Tibial artery (tissue), 4 donors: ENCODE measurements around the gene PAPOLA.

ENCODE experiments used
- DNase-seq, 2 donors: peaks; one replicate each; pipeline ENCODE4 v3.0.0-alpha.2; 2019
- H3K27ac ChIP-seq, 2 donors: fragments of 200-600 bp; sonication (generic) in 1 of 2; 1 replicate in 1 of 2; 2 replicates in 1 of 2; pipeline ENCODE4 v1.5.1; 2018 to 2019; ENCODE audit warnings: mild to moderate bottlenecking in 1 of 2
- H3K27me3 ChIP-seq, 2 donors: fragments of 200-600 bp; sonication (generic) in 1 of 2; one replicate each; pipeline versions ENCODE4 v1.5.1 to v1.6.0; 2016 to 2019
- H3K36me3 ChIP-seq, 3 donors: fragments of 200-600 bp; sonication (generic) in 2 of 3; one replicate each; pipeline ENCODE4 v1.5.1; 2016 to 2019; ENCODE audit warnings: mild to moderate bottlenecking in 2 of 3
- H3K4me1 ChIP-seq, 4 donors: fragments of 200-600 bp; sonication (generic) in 2 of 4; 1 replicate in 3 of 4; 2 replicates in 1 of 4; pipeline ENCODE4 v1.5.1; 2016 to 2019
- H3K4me3 ChIP-seq, 2 donors: fragments of 200-600 bp; sonication (generic) in 1 of 2; 1 replicate in 1 of 2; 2 replicates in 1 of 2; pipeline ENCODE4 v1.5.1; 2018 to 2019; ENCODE audit warnings: mild to moderate bottlenecking in 2 of 2
- H3K9me3 ChIP-seq, 3 donors: fragments of 200-600 bp; sonication (generic) in 1 of 3; one replicate each; pipeline ENCODE4 v1.5.1; 2016 to 2019
- CTCF ChIP-seq, 2 experiments: fragments of 200-600 bp in 1 of 2; fragments of 450-650 bp in 1 of 2; IDR thresholded peaks; one replicate each; pipeline ENCODE4 v1.5.1; 2017 to 2019; ENCODE audit warnings: antibody characterized with exemption in 2 of 2, mild to moderate bottlenecking in 1 of 2, moderate library complexity in 1 of 2
- intact Hi-C: fragments of 100-400 bp; cut with DNase I; formaldehyde crosslinking; loops from one replicate; pipeline ENCODE4 v1.15.0; 2023; ENCODE audit warnings: low total_unique reads

PAPOLA gene

DNA sequence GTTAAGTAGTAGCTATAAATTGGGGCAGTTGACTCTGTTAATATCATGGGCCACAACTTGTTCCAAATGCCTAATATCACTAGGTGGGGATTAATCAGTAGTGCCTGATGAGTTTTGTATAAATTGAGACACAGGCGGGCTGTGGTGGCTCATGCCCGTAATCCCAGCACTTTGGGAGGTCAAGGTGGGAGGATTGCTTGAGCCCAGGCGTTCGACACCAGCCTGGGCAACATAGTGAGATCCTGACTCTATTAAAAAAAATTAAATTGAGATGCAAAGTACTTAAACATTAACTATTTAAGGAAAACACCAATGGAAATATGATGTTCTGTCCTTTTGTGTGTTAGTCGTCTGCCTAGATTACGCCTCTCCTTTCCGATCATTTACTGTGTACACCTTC, 9.0 kb downstream of the PAPOLA start:
- intact Hi-C loops = no loop called here
- Histone ChIP-seq H3K27me3 (no peaks in the 10 kb centered on the region), H3K36me3 (no peaks in the 10 kb centered on the region), H3K4me1 (peaks cover 0 to 77% (median 25%) of the 10 kb centered on the region in 4 donors), H3K27ac (no peak overlapping the region), H3K4me3 (no peak overlapping the region), H3K9me3 (no peaks in the 10 kb centered on the region)
- no peak for TF ChIP-seq CTCF (IDR thresholded peaks at IDR 0.05)
- no peak for DNase-seq

DNA sequence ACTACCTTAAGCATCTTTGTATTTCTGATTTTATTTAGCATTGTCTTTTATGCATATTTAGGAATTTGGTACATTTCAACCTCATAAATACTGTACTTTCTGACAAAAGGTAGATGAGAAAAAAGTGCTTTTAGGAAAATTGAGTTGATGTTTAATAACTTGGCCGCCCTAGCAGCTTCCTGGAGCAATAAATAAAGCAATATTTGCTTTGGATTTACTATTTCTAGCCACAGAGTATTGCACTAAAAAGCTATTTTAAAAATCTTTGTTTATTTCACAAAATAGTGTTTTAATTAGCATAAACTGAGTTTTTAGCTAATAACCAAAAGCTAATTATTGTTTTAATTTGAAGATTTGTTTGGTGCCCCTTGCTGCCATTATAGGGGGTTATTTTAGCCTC, 9.5 kb downstream of the PAPOLA start:
- intact Hi-C loops = no loop called here
- H3K4me3 ChIP-seq = no peak overlapping the region
- no peaks in the 10 kb centered on the region for H3K9me3 ChIP-seq
- no peak overlapping the region for H3K27ac ChIP-seq
- H3K36me3 ChIP-seq = no peaks in the 10 kb centered on the region
- H3K27me3 ChIP-seq = no peaks in the 10 kb centered on the region
- DNase-seq = no peak
- no peak for TF ChIP-seq CTCF (IDR thresholded peaks at IDR 0.05)
- H3K4me1 ChIP-seq = peaks cover 0 to 79% (median 25%) of the 10 kb centered on the region in 4 donors

DNA sequence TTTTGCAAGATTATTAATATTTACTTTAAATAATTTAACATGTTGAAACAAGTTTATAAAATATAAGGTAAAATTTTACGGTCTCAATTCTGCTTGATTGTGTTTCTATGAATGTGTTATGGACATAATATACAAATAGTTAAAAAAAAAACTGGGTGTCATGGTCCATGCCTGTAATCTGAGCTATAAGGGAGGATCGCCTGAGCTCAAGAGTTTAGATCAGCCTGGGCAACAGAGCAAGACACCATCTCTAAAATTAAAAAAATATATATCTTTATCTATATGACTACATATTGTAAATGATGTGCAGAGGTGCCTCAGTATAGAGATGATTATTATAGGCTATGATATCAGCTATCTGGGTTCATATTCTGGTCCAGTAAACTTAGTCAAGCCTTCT, 9.9 kb downstream of the PAPOLA start:
- H3K36me3 ChIP-seq = no peaks in the 10 kb centered on the region
- peaks cover 0 to 83% (median 25%) of the 10 kb centered on the region in 4 donors for H3K4me1 ChIP-seq
- no peak overlapping the region for H3K27ac ChIP-seq
- no peak for TF ChIP-seq CTCF (IDR thresholded peaks at IDR 0.05)
- intact Hi-C loops = no loop called here
- H3K9me3 ChIP-seq = no peaks in the 10 kb centered on the region
- H3K27me3 ChIP-seq = no peaks in the 10 kb centered on the region
- no peak overlapping the region for H3K4me3 ChIP-seq
- no peak for DNase-seq

GRCh38 chr14:96512602-96513397, 10.6 kb downstream of the PAPOLA start:
- H3K9me3 ChIP-seq = no peaks in the 10 kb centered on the region
- no peak overlapping the region for H3K27ac ChIP-seq
- no peaks in the 10 kb centered on the region for H3K27me3 ChIP-seq
- TF ChIP-seq CTCF (IDR thresholded peaks at IDR 0.05) = no peak
- no peaks in the 10 kb centered on the region for H3K36me3 ChIP-seq
- H3K4me3 ChIP-seq = no peak overlapping the region
- peaks cover 0 to 83% (median 25%) of the 10 kb centered on the region in 4 donors for H3K4me1 ChIP-seq
- DNase-seq = no peak
- intact Hi-C loops = no loop called here

GRCh38 chr14:96514694-96515093, 12.5 kb downstream of the PAPOLA start:
- Histone ChIP-seq H3K27ac (no peak overlapping the region), H3K9me3 (no peaks in the 10 kb centered on the region), H3K4me3 (no peak overlapping the region), H3K36me3 (no peaks in the 10 kb centered on the region), H3K4me1 (peaks cover 0 to 72% (median 25%) of the 10 kb centered on the region in 4 donors), H3K27me3 (no peaks in the 10 kb centered on the region)
- no peak for TF ChIP-seq CTCF (IDR thresholded peaks at IDR 0.05)
- no peak for DNase-seq
- intact Hi-C loops = no loop called here
